GM21390 (cell line): ENCODE measurements around the gene TNFAIP2.

Experiments used
- ATAC-seq: cut with Tn5 transposase; IDR thresholded peaks from one replicate; pipeline ENCODE4 v1.9.1; 2021; ENCODE audit not compliant: unreplicated experiment

TNFAIP2 gene

GRCh38 chr14:103093856-103094405 lies 29.3 kb upstream of the TNFAIP2 start:
- ATAC-seq, result no peak

GRCh38 chr14:103094406-103095209 lies 28.7 kb upstream of the TNFAIP2 start, which contains the start of gene EXOC3L4:
TSS of gene EXOC3L4 (plus strand) at chr14:103094725. CDS start at chr14:103100220, 5,495 bp downstream.
- ATAC-seq, result no peak

GRCh38 chr14:103095210-103095778 lies 28.0 kb upstream of the TNFAIP2 start:
- ATAC-seq, result no peak

- no peak for ATAC-seq
These were observed 26.9 kb upstream of the TNFAIP2 start for GRCh38 chr14:103096387-103096786.

- ATAC-seq, result no peak
These were observed 25.8 kb upstream of the TNFAIP2 start for GRCh38 chr14:103097244-103097993.

- ATAC-seq, result no peak
These were observed 25.0 kb upstream of the TNFAIP2 start for GRCh38 chr14:103097994-103098957.

- ATAC-seq, result no peak
These were observed 24.1 kb upstream of the TNFAIP2 start for GRCh38 chr14:103099081-103099732.

GRCh38 chr14:103099733-103100280 lies 23.5 kb upstream of the TNFAIP2 start:
- ATAC-seq, result no peak

GRCh38 chr14:103100281-103101121 lies 22.8 kb upstream of the TNFAIP2 start:
- no peak for ATAC-seq

GRCh38 chr14:103101257-103101962 lies 21.9 kb upstream of the TNFAIP2 start:
- no peak for ATAC-seq

GRCh38 chr14:103101963-103102688 lies 21.1 kb upstream of the TNFAIP2 start:
- ATAC-seq, result no peak

GRCh38 chr14:103102689-103103260 lies 20.5 kb upstream of the TNFAIP2 start:
- ATAC-seq, result no peak

- ATAC-seq, result no peak
These were observed 19.5 kb upstream of the TNFAIP2 start for GRCh38 chr14:103103461-103104388.

GRCh38 chr14:103104389-103104653 lies 18.9 kb upstream of the TNFAIP2 start:
- ATAC-seq, result no peak

- ATAC-seq, result no peak
These were observed 18.4 kb upstream of the TNFAIP2 start for GRCh38 chr14:103104654-103105452.
